OCI-LY7 (cell line): ENCODE data around the gene CYBRD1.

Source experiments
- EZH2phosphoT487 ChIP-seq: fragments of 200-600 bp; sonication (generic); IDR thresholded peaks from 2 replicates; pipeline ENCODE4 v1.6.1; 2018; ENCODE audit warnings: low read depth, borderline replicate concordance, mild to moderate bottlenecking, mixed run types, antibody characterized with exemption, low read length, moderate library complexity, mixed read lengths
- TF ChIP-seq, protein P1 (sequence below): fragments of 200-600 bp; sonication (generic); conservative IDR thresholded peaks from 2 replicates; pipeline ENCODE4 v1.5.1; 2014; ENCODE audit warnings: mild to moderate bottlenecking, antibody characterized with exemption, low read length, moderate library complexity, mixed read lengths

GRCh38 chr2:171522052-171522787 lies at the start of gene CYBRD1:
- TF ChIP-seq, protein P1, sequence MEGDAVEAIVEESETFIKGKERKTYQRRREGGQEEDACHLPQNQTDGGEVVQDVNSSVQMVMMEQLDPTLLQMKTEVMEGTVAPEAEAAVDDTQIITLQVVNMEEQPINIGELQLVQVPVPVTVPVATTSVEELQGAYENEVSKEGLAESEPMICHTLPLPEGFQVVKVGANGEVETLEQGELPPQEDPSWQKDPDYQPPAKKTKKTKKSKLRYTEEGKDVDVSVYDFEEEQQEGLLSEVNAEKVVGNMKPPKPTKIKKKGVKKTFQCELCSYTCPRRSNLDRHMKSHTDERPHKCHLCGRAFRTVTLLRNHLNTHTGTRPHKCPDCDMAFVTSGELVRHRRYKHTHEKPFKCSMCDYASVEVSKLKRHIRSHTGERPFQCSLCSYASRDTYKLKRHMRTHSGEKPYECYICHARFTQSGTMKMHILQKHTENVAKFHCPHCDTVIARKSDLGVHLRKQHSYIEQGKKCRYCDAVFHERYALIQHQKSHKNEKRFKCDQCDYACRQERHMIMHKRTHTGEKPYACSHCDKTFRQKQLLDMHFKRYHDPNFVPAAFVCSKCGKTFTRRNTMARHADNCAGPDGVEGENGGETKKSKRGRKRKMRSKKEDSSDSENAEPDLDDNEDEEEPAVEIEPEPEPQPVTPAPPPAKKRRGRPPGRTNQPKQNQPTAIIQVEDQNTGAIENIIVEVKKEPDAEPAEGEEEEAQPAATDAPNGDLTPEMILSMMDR: no peak
- TF ChIP-seq EZH2phosphoT487: no peak
